RWPE2 (cell line): ENCODE results near the gene EEF1AKMT1.

Source experiments
- ATAC-seq: fragments of 200-7000 bp; cut with Tn5 transposase; 3 replicates; pipeline ENCODE4 v1.9.1; 2021; ENCODE audit warnings: low read depth
- DNase-seq: peaks from one replicate; pipeline ENCODE4 v3.0.0-alpha.2; 2020; ENCODE audit warnings: low spot score
- H3K27ac ChIP-seq: fragments of 450-650 bp; 2 replicates; pipeline ENCODE4 v1.5.1; 2017; ENCODE audit warnings: mild to moderate bottlenecking; ENCODE audit not compliant: poor library complexity, severe bottlenecking
- H3K27me3 ChIP-seq: fragments of 250-450 bp; sonication (Bioruptor Pico); 2 replicates; pipeline ENCODE4 v1.5.1; 2021; ENCODE audit warnings: mild to moderate bottlenecking, moderate library complexity; ENCODE audit not compliant: insufficient read depth, poor library complexity, severe bottlenecking
- H3K36me3 ChIP-seq: fragments of 250-450 bp; sonication (Bioruptor Pico); 2 replicates; pipeline ENCODE4 v1.5.1; 2020; ENCODE audit warnings: low read depth, mild to moderate bottlenecking, moderate library complexity
- H3K4me1 ChIP-seq: fragments of 250-450 bp; sonication (Bioruptor Pico); 2 replicates; pipeline ENCODE4 v1.5.1; 2021; ENCODE audit warnings: mild to moderate bottlenecking, moderate library complexity; ENCODE audit not compliant: insufficient read depth, poor library complexity, severe bottlenecking
- H3K4me3 ChIP-seq: fragments of 250-450 bp; sonication (Bioruptor Pico); 2 replicates; pipeline ENCODE4 v1.5.1; 2021; ENCODE audit warnings: mild to moderate bottlenecking, moderate library complexity; ENCODE audit not compliant: severe bottlenecking
- H3K9me3 ChIP-seq: fragments of 250-450 bp; sonication (Bioruptor Pico); 2 replicates; pipeline ENCODE4 v1.5.1; 2021; ENCODE audit warnings: mild to moderate bottlenecking, moderate library complexity; ENCODE audit not compliant: severe bottlenecking
- TF ChIP-seq, protein P1 (sequence below): fragments of 450-650 bp; IDR thresholded peaks from one replicate; pipeline ENCODE4 v1.5.1; 2017; ENCODE audit warnings: mild to moderate bottlenecking, moderate library complexity; ENCODE audit not compliant: poor library complexity, severe bottlenecking

Gene EEF1AKMT1

DNA sequence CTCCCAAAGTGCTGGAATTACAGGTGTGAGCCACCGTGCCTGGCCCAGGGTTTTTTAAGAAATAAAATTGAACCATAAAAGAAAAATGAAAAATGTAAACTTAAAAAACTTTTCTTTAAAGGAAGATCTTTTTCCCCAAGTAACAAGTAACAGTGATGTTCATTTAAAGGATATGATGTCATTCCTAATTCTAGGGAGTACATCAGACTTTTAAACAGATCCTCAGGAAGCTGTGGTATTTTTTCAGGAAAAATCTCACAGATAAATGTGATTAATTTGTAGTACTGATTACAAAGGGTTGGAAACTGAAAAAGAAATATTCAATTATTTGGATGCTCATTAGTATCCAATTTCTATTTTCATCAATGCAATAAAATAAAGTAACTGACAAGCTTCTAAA, 14.6 kb upstream of the EEF1AKMT1 start:
- ATAC-seq (no peak), DNase-seq (no peak)
- TF ChIP-seq, protein P1, sequence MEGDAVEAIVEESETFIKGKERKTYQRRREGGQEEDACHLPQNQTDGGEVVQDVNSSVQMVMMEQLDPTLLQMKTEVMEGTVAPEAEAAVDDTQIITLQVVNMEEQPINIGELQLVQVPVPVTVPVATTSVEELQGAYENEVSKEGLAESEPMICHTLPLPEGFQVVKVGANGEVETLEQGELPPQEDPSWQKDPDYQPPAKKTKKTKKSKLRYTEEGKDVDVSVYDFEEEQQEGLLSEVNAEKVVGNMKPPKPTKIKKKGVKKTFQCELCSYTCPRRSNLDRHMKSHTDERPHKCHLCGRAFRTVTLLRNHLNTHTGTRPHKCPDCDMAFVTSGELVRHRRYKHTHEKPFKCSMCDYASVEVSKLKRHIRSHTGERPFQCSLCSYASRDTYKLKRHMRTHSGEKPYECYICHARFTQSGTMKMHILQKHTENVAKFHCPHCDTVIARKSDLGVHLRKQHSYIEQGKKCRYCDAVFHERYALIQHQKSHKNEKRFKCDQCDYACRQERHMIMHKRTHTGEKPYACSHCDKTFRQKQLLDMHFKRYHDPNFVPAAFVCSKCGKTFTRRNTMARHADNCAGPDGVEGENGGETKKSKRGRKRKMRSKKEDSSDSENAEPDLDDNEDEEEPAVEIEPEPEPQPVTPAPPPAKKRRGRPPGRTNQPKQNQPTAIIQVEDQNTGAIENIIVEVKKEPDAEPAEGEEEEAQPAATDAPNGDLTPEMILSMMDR, result no peak
- no peaks in the 10 kb centered on the region for H3K27me3 ChIP-seq
- H3K9me3 ChIP-seq, result no peaks in the 10 kb centered on the region
- no peaks in the 10 kb centered on the region for H3K4me1 ChIP-seq
- H3K4me3 ChIP-seq, result no peak overlapping the region
- H3K27ac ChIP-seq, result no peak overlapping the region
- H3K36me3 ChIP-seq, result peaks cover 34% of the 10 kb centered on the region

DNA sequence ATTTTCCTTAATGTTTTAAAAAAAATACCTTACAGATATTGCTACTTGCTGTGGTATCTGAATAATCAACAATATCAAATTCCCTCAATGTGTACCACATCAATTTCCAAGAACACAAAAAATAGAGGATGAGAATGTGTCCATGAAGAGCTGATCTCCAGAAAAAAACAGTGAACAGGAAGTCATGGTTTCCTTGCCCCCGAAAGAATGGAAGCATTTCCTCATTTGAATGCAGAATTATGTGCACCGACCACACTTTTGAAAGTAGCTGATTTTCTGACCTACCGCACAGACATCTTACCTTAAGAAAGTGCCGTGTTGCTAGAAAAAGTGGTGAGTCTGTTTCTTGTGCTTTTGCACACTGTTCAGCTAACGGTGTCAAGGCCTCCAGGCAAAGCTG, 13.4 kb upstream of the EEF1AKMT1 start:
- no peak overlapping the region for H3K4me3 ChIP-seq
- H3K36me3 ChIP-seq, result peaks cover 41% of the 10 kb centered on the region
- H3K27me3 ChIP-seq, result no peaks in the 10 kb centered on the region
- H3K4me1 ChIP-seq, result no peaks in the 10 kb centered on the region
- TF ChIP-seq, protein P1, result no peak
- H3K27ac ChIP-seq, result no peak overlapping the region
- H3K9me3 ChIP-seq, result no peaks in the 10 kb centered on the region
- DNase-seq (no peak), ATAC-seq (no peak)

DNA sequence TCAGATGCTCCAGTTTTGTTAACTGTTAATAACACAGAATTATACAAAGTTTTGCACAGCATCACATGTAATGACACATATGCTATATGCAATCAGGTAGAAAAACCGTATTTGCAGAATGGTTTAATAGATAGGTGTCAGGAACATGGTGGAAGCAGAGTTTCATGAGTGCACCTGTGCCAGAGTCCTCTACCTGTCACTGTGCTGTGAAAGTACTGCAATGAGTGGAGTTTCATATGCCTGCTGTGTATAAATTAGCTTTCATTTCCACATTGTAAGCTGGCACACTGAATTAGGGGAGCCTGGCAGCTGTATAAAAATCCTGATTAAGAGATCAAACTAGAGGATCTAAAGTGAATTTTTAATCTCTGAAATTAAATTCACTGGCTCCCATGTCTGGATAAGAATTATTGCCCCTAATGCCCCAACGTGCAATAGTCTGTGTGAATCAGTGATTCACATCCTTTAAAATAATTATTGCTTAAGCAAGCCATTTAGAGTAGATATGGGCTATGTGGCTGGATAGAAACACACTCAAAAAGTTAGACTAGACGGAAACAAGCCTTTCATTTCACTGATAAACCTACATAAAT, 8.5 kb upstream of the EEF1AKMT1 start:
- TF ChIP-seq, protein P1, result no peak
- H3K4me1 ChIP-seq, result no peaks in the 10 kb centered on the region
- no peak overlapping the region for H3K27ac ChIP-seq
- H3K9me3 ChIP-seq, result no peaks in the 10 kb centered on the region
- ATAC-seq (no peak), DNase-seq (no peak)
- H3K4me3 ChIP-seq, result no peak overlapping the region
- no peaks in the 10 kb centered on the region for H3K27me3 ChIP-seq
- peaks cover 39% of the 10 kb centered on the region for H3K36me3 ChIP-seq

DNA sequence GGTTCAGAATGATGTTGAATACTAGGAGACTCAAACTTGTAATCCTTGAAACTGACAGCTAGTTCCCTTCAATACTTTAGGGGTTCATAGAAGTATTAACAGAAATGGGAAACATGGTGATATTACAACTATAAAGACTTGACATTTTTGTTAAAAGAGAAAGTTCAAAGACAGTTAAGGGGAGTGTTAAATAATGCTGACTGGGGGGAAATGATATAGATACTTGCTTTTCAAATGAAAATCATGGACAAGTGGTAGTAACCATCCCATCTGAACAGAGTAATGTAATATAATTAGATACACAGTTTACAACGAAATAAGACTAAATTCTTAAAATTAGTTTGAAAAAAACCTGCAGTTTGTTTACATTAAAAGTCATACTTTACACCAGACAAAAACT, 6.6 kb upstream of the EEF1AKMT1 start:
- TF ChIP-seq, protein P1, result no peak
- Histone ChIP-seq H3K27ac (no peak overlapping the region), H3K4me1 (no peaks in the 10 kb centered on the region), H3K9me3 (no peaks in the 10 kb centered on the region), H3K36me3 (peaks cover 29% of the 10 kb centered on the region), H3K4me3 (no peak overlapping the region), H3K27me3 (no peaks in the 10 kb centered on the region)
- ATAC-seq (no peak), DNase-seq (no peak)

DNA sequence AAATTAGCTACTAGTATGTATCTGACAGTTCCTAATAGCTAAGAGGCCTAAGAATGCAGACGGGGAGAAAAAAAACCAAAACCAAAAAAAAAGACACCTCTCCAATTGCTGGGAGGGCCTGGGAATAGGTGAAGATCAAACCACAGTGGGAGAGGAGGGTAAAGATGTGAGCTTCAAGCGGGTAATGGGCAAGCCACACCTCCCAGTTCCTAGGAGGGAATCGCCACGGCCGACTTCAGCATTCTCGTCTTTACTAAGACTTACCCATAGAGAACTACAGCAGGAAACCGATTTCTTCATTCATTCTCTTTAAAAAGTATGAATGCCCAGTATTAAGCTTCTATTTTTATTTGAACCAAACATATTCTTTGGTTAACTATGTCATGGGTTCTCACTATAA, 5.6 kb upstream of the EEF1AKMT1 start:
- DNase-seq (no peak), ATAC-seq (no peak)
- H3K27me3 ChIP-seq, result no peaks in the 10 kb centered on the region

More for the DNA sequence above, 5.6 kb upstream of the EEF1AKMT1 start:
- H3K9me3 ChIP-seq, result no peaks in the 10 kb centered on the region
- TF ChIP-seq, protein P1, result no peak
- peaks cover 28% of the 10 kb centered on the region for H3K36me3 ChIP-seq
- H3K4me3 ChIP-seq, result no peak overlapping the region
- no peaks in the 10 kb centered on the region for H3K4me1 ChIP-seq
- H3K27ac ChIP-seq, result no peak overlapping the region
